Panc1 (cell line): ENCODE measurements around the gene NR4A1.

Source experiments
- CTCF ChIP-seq: fragments of 450-650 bp; IDR thresholded peaks from 2 replicates; pipeline ENCODE4 v1.5.1; 2017; ENCODE audit warnings: mild to moderate bottlenecking
- SIN3A ChIP-seq: IDR thresholded peaks from 2 replicates; pipeline ENCODE4 v1.6.1; 2012; ENCODE audit warnings: low read depth, mild to moderate bottlenecking, low read length, moderate library complexity, borderline replicate concordance; ENCODE audit not compliant: insufficient read depth
- TCF7L2 ChIP-seq: IDR thresholded peaks from 2 replicates; pipeline ENCODE4 v1.6.1; 2011; ENCODE audit warnings: mild to moderate bottlenecking, low read depth, low read length, inconsistent platforms

GRCh38 chr12:52093346-52093745, 42.1 kb downstream of the NR4A1 start:
- TF ChIP-seq CTCF = no peak
- no peak for TF ChIP-seq TCF7L2
- no peak for TF ChIP-seq SIN3A
